ENCODE measurements around the gene SLC6A3. TPM values are rescaled to one million over a fixed set of nuclear protein-coding genes. Genes with fewer than 3 reads are reported as not detected.

The SLC6A3 gene
- total RNA-seq, 1 experiment from 2014 or later, result 0.05 TPM

DNA sequence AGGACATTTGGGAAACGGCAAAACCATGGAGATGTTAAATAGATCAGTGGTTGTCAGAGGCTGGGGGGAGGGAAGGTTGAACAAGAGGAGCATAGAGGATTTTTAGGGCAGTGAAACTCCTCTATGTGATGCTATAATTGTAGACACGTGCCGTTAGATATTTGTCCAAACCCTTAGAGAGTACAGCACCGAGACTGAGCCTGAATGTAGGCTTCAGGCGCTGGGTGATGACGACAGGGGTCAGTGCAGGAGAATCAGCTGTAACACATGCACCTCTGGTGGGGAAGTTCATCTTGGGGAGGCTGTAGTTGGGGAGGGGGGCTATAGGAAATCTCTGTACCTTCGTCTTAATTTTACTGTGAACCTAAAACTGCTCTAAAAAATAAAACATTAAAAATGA, 78.1 kb downstream of the SLC6A3 start:
- no peaks in the 10 kb centered on the region for H3K4me1 ChIP-seq (ENCODE audit: control insufficient read depth, insufficient read depth, low read length)
- H3K4me3 ChIP-seq (ENCODE audit: low read depth in 2 of 2, low read length in 2 of 2), result no peak overlapping the region
- H3K27me3 ChIP-seq (ENCODE audit: control insufficient read depth, insufficient read depth, low read length), result peaks cover 13% of the 10 kb centered on the region
- H3K27ac ChIP-seq (ENCODE audit: low read length), result no peak overlapping the region
- CTCF ChIA-PET, result interaction anchor here (0.7 kb wide), 1 partner anchor 38 kb away, joined by 5 read pairs; no protein-coding TSS in a partner anchor
- no peak for DNase-seq (ENCODE audit: low read depth, low spot score)
- no peaks in the 10 kb centered on the region for H3K36me3 ChIP-seq (ENCODE audit: control insufficient read depth, insufficient read depth, low read length)
- POLR2A ChIA-PET, result interaction anchor here (0.7 kb wide), 1 partner anchor 1158 kb away, joined by 5 read pairs; no protein-coding TSS in a partner anchor
- intact Hi-C loops (cut with micrococcal nuclease; ENCODE audit: unreplicated experiment) (no loop called here), in situ Hi-C loops (cut with HindIII; ENCODE audit: low pct_unique_long_range_greater_than_20kb, low sequenced_read_pairs) (no loop called here)
- TF ChIP-seq TCF7L2 (IDR thresholded peaks at IDR 0.05; ENCODE audit: low read depth, low read length) (no peak), SIN3A (IDR thresholded peaks at IDR 0.05; ENCODE audit: borderline replicate concordance, insufficient read depth, low read depth, low read length) (no peak), POLR2AphosphoS5 (IDR thresholded peaks at IDR 0.05; ENCODE audit: low read depth, low read length) (no peak), CTCF (IDR thresholded peaks at IDR 0.05) (no peak), REST (IDR thresholded peaks at IDR 0.05; ENCODE audit: insufficient read depth in 1 of 2, low read depth in 2 of 2, low read length in 1 of 2) (no peak)
- no peaks in the 10 kb centered on the region for H3K9me3 ChIP-seq (ENCODE audit: control insufficient read depth, insufficient read depth, low read depth, low read length)
- BruUV-seq (replicated peaks), result no TSS peak
- ATAC-seq, result no peak

DNA sequence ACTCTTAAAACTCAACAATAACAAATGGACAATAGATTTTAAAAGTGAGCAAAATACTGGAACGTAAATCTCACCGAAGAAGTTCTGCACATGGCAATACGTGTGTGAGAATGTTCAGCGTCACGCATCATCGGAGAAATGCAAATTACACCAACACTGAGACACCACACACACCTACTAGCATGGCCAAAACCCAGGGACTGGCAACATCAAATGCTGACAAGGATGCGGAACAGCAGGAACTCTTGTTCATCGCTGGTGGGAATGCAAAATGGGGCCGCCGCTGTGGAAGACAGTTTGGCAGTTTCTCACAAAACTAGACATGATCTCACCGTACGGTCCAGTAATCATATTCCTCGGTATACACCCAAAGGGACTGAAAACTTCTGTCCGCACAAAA, 78.7 kb downstream of the SLC6A3 start:
- no peak for TF ChIP-seq TCF7L2 (IDR thresholded peaks at IDR 0.05; ENCODE audit: low read depth, low read length)
- TF ChIP-seq CTCF (IDR thresholded peaks at IDR 0.05), result no peak
- TF ChIP-seq REST (IDR thresholded peaks at IDR 0.05; ENCODE audit: insufficient read depth in 1 of 2, low read depth in 2 of 2, low read length in 1 of 2), result no peak
- TF ChIP-seq SIN3A (IDR thresholded peaks at IDR 0.05; ENCODE audit: borderline replicate concordance, insufficient read depth, low read depth, low read length), result no peak
- TF ChIP-seq POLR2AphosphoS5 (IDR thresholded peaks at IDR 0.05; ENCODE audit: low read depth, low read length), result no peak
- Histone ChIP-seq H3K27me3 (ENCODE audit: control insufficient read depth, insufficient read depth, low read length) (peaks cover 13% of the 10 kb centered on the region), H3K4me3 (ENCODE audit: low read depth in 2 of 2, low read length in 2 of 2) (no peak overlapping the region), H3K4me1 (ENCODE audit: control insufficient read depth, insufficient read depth, low read length) (no peaks in the 10 kb centered on the region), H3K27ac (ENCODE audit: low read length) (no peak overlapping the region), H3K9me3 (ENCODE audit: control insufficient read depth, insufficient read depth, low read depth, low read length) (no peaks in the 10 kb centered on the region), H3K36me3 (ENCODE audit: control insufficient read depth, insufficient read depth, low read length) (no peaks in the 10 kb centered on the region)
- ChIA-PET CTCF (interaction anchor here (0.7 kb wide), 1 partner anchor 39 kb away, joined by 5 read pairs; no protein-coding TSS in a partner anchor), POLR2A (no interaction called here)
- ATAC-seq, result no peak
- in situ Hi-C loops (cut with HindIII; ENCODE audit: low pct_unique_long_range_greater_than_20kb, low sequenced_read_pairs) (no loop called here), intact Hi-C loops (cut with micrococcal nuclease; ENCODE audit: unreplicated experiment) (no loop called here)
- no peak for DNase-seq (ENCODE audit: low read depth, low spot score)
- no TSS peak for BruUV-seq (replicated peaks)

Data from Panc1 (cell line).